GM19239 (cell line): ENCODE data around the gene CHAF1A.
A peak's percentile ranks its signal among the peaks of the same experiment; 100 is the strongest.

Experiments
- DNase-seq: peaks from one replicate; pipeline ENCODE4 v3.0.0; 2011; ENCODE audit warnings: low spot score; ENCODE audit not compliant: insufficient read length
- FAIRE-seq: peaks from 2 replicates; lab custom pipeline; 2011; peaks lifted over from hg19 to GRCh38; lab: Jason Lieb, UNC

Gene CHAF1A

DNA sequence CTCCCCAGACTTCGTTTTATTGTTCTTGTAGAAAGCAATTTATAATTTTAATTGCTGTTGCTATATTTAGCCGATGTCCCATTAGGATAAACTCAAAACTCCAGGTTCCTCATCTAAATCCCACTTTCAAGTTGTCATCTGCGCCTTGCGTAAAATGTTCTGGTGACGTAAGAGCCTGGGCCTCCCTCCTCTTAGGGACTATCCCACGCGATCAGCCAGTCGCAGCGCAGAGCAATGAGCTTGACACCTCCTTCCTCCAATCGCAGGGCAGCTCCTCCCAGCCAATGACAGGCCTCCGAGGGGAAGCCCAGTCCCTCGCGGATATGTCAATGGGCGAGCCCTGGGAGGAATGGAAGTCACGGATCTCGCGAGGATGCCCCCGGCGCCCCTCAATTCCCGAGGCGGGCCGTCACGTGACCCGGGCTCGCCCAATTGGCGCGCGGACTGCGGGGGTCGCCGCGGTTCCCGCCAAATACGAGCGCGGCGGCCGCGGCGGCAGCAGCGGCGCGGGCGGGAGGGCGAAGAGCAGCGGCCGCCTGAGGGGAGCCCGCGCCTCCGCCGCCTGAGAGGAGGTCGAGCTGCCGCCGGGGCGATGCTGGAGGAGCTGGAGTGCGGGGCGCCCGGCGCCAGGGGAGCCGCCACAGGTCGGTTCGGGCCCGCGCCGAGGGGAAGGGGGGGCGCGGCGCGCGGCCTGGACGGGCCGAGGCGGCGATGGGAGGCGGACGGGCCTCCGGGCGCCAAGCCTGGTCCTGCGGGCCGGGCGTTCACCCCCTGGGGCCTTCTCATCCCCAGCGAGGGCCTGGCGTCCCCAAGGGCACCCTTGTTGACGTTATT, at the start of gene CHAF1A:
Gene CHAF1A, plus strand, starts transcription at position 470 of the 834 bp plus-strand sequence. Its CDS starts 123 bp downstream, at position 593.
- FAIRE-seq = peak; percentile 100
- DNase-seq = peak; percentile 100

DNA sequence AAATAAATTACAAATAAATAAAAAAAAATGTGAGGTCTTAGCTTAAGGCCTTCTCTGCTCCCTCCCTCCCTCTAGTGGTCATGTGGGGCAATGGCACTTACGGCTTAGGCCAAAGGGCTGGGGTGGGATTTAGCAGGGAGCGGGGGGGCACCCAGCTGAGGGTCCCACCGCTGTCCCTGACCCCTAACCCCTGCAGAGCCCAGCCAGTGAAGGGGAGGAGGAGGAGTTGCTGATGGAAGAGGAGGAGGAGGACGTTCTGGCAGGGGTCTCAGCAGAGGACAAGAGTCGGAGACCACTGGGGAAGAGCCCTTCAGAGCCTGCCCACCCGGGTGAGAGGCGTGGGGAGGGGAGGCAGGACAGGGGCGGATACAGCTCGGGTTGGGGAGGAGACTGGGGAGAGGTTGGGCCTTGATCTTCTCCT, 49.7 kb upstream of the CHAF1A start:
- DNase-seq (peak; percentile 70), FAIRE-seq (peak; percentile 52)

GRCh38 chr19:4354282-4354681, 48.2 kb upstream of the CHAF1A start:
- FAIRE-seq (no peak), DNase-seq (no peak)

DNA sequence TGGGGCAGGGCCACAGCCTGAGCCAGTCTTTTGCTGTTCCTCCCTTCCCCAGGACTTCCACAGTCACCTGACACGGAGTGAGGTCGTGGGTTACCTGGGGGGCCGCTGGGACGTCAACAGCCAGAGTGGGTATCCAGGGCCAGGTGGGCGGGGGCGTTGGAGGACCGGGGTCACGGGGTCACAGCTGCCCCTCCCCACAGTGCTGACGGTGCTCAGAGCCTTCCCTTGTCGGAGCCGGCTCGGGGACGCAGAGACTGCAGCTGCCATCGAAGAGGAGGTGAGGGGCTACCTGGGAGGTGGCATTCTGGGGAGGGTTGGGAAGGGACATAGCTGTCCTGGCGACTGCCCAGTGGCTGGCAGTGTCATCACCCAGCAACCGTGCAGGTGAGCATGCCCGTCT, 47.5 kb upstream of the CHAF1A start:
- no peak for FAIRE-seq

DNA sequence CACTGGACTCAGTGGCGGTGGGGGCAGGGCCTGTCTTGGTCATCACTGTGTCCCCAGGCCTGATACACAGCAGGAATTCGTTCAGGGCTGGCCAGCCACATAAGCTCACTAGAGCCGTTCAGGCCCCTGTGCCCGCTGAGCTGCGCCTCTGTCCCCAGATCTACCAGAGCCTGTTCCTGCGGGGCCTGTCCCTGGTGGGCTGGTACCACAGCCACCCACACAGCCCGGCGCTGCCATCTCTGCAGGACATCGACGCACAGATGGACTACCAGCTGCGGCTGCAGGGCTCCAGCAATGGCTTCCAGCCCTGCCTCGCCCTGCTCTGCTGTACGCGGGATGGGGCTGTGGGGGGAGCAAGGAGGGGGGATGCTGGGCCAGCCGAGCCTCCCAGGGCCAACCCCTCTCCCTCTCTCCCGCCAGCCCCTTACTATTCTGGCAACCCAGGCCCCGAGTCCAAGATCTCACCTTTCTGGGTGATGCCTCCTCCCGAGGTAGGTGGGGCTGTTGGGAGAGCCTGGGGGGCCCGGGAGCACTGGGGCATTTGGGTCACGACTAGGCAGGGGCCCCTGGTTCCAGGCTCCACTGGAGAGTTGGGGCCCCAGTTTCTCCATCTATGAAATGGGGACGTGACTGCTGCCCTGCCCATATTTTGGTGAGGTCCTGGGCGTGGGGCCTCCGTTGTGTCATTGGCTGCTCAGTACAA, 45.2 kb upstream of the CHAF1A start:
- no peak for DNase-seq
- FAIRE-seq = no peak

More for the DNA sequence above, 47.5 kb upstream of the CHAF1A start:
- no peak for DNase-seq

GRCh38 chr19:4357921-4358326, 44.5 kb upstream of the CHAF1A start:
- no peak for DNase-seq
- no peak for FAIRE-seq

- FAIRE-seq (no peak), DNase-seq (no peak)
Measured at GRCh38 chr19:4358709-4359626, 43.5 kb upstream of the CHAF1A start.

- no peak for FAIRE-seq
Measured at GRCh38 chr19:4359627-4360000, 42.8 kb upstream of the CHAF1A start.

GRCh38 chr19:4360081-4360569, 42.3 kb upstream of the CHAF1A start:
- DNase-seq (no peak), FAIRE-seq (no peak)

More at GRCh38 chr19:4359627-4360000, 42.8 kb upstream of the CHAF1A start:
- no peak for DNase-seq

DNA sequence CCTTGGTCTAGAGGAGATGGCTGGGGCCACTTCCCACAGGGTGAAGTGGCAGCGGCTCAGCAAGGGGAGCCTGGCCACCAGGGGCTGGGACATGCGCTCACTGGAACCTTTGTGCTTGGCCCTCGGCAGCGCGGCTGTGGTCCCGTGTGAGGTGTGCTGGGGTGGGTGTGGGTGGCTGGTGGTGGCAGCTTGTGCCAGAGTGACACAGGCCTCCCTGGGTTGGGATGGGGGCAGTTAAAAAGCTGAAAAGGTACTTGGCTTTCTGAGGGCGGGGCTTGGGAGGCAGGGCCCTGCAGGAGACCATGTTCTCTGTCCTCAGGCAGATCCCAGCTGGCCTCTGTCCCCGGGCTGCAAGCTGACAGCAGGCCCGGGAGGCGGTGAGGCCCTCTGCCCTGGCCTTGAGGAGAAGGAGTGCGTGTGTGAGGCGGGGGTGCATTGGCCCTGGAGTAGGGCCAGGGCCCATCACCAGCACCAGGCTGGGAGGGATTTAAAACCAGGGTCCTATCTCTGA, 41.7 kb upstream of the CHAF1A start:
- DNase-seq = no peak
- no peak for FAIRE-seq

GRCh38 chr19:4361152-4362046, 41.0 kb upstream of the CHAF1A start:
- no peak for DNase-seq
- no peak for FAIRE-seq

GRCh38 chr19:4362101-4362828, 40.2 kb upstream of the CHAF1A start:
- no peak for FAIRE-seq
- DNase-seq = no peak

DNA sequence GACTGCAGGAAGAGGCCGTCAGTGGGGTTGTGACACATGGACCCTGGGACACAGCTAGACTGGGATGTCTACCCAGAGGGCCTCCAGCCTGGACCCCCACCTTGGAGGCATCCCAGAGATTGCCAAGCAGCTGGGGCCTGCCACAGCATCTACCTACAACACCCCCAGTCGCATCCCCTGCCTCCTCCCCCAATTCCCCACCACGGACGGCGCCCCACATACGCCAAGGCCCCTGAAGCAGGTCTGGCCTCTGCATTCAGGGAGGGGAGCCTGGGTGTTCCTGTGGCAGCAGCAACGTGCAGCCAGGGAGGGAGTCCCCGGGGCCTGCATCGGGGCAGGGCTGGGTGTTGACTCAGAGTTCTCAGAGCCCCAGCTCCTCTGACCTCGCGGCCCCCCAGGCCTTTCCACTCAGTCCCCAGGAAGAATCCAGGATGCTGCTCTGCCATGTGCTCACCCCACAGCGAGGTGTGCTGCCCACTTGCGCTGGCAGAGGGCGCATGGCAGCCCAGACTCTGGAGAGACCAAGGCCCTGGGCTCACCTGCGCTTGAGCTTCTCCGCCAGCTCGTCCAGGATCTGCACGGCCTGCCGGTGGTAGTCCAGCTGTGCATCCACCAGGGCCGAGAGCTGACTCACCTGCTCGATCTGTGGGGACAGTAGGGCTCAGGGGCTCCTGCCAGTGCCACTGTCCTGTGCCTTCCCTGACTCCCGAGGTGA, 39.5 kb upstream of the CHAF1A start:
- FAIRE-seq (no peak), DNase-seq (no peak)

- no peak for FAIRE-seq
- no peak for DNase-seq
Measured at GRCh38 chr19:4363571-4364304, 38.7 kb upstream of the CHAF1A start.

GRCh38 chr19:4365341-4365740, 37.1 kb upstream of the CHAF1A start:
- no peak for FAIRE-seq

DNA sequence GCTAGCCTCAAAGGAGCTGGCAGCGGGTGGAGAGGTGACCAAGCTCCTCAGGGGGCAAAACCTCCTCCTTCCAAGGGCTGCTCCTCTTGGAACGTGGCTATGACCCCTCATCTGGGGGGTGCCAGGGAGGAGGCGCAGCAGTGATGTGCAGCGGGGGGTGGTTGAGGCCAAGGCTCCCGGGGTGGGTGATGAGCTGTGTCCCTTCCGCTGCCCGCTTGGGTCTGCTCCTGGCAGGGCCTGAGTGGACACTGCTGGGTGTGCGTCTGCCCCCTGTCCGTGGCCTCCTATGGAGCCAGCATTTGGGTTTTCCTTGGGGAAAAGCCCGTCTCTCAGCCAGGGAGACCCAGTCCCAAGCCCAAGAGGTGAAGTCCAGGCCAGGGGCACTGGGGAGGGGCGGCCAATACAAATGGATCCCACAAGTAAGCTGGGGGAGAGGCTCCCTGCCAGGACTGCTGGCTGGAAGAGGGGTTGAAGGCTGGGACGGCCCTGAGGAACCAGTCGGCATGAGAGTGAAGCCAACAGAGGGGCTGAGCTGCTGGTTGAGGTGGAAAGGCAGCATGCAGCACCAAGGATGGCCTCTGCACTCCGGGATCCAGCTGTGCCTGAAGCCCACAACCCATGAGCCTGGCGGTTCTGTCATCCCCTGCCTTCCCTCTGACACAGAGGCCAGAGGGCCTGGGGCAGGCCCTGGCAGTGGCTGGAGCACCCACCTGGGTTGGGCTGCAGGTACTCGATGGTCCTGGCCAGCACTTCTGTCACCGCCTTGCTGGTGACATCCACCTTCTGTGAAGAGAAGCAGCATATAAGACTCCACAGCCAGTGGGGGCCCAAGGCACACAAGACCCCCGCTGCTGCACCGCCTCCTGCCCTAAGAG, 36.4 kb upstream of the CHAF1A start:
- FAIRE-seq (no peak), DNase-seq (no peak)

More at GRCh38 chr19:4365341-4365740, 37.1 kb upstream of the CHAF1A start:
- no peak for DNase-seq
